GM12878 (cell line): ENCODE data around the gene TYROBP. TPM values are rescaled to one million over a fixed set of nuclear protein-coding genes. Genes with fewer than 3 reads are reported as not detected.
A peak's percentile ranks its signal among the peaks of the same experiment; 100 is the strongest.

Source experiments
- CBX5 ChIP-seq: sonication (generic); IDR thresholded peaks from 2 replicates; pipeline ENCODE4 v1.6.1; 2016; ENCODE audit warnings: low read depth, moderate library complexity, mild to moderate bottlenecking, inconsistent platforms
- CHD4 ChIP-seq: fragments of 200-600 bp; sonication (generic); IDR thresholded peaks from 2 replicates; pipeline ENCODE4 v1.6.1; 2016; ENCODE audit warnings: mild to moderate bottlenecking
- IKZF2 ChIP-seq, 2 experiments: fragments of 450-650 bp; IDR thresholded peaks; 2 replicates each; pipeline ENCODE4 v1.6.1; 2017; ENCODE audit warnings: mild to moderate bottlenecking in 2 of 2, moderate library complexity in 2 of 2
- IRF5 ChIP-seq: fragments of 450-650 bp; IDR thresholded peaks from 2 replicates; pipeline ENCODE4 v1.6.1; 2017; ENCODE audit warnings: borderline replicate concordance
- JUNB ChIP-seq: IDR thresholded peaks from 2 replicates; pipeline ENCODE4 v1.6.1; 2016; ENCODE audit warnings: antibody characterized with exemption, mild to moderate bottlenecking
- NR2F1 ChIP-seq: fragments of 450-650 bp; conservative IDR thresholded peaks from 2 replicates; pipeline ENCODE4 v1.6.1; 2017; ENCODE audit warnings: mild to moderate bottlenecking
- POU2F2 ChIP-seq: IDR thresholded peaks from 3 replicates; pipeline ENCODE4 v1.6.1; 2011; ENCODE audit warnings: low read depth, mild to moderate bottlenecking, low read length, borderline replicate concordance
- SRF ChIP-seq, 2 experiments: IDR thresholded peaks; 2 replicates each; pipeline ENCODE4 v1.6.1; 2011; ENCODE audit warnings: low read depth in 2 of 2, low read length in 2 of 2, mild to moderate bottlenecking in 1 of 2, moderate library complexity in 1 of 2
- TAF1 ChIP-seq: IDR thresholded peaks from 2 replicates; pipeline ENCODE4 v1.6.1; 2011; ENCODE audit warnings: mild to moderate bottlenecking, low read depth, low read length, borderline replicate concordance
- USF2 ChIP-seq: IDR thresholded peaks from 2 replicates; pipeline ENCODE4 v1.6.1; 2011; ENCODE audit warnings: low read depth, low read length, improper control_type of control experiment, borderline replicate concordance
- ZBTB4 ChIP-seq: fragments of 450-650 bp; formaldehyde crosslinking; IDR thresholded peaks from 2 replicates; pipeline ENCODE4 v1.4.0; 2022; ENCODE audit warnings: mild to moderate bottlenecking, moderate library complexity
- ZNF217 ChIP-seq: fragments of 450-650 bp; IDR thresholded peaks from 2 replicates; pipeline ENCODE4 v1.6.1; 2017; ENCODE audit warnings: antibody characterized with exemption, mild to moderate bottlenecking
- ZNF24 ChIP-seq: fragments of 450-650 bp; IDR thresholded peaks from 2 replicates; pipeline ENCODE4 v1.6.1; 2017; ENCODE audit warnings: antibody characterized with exemption, mild to moderate bottlenecking
- ZNF384 ChIP-seq: IDR thresholded peaks from 2 replicates; pipeline ENCODE4 v1.6.1; 2012; ENCODE audit warnings: low read depth, mild to moderate bottlenecking, low read length, improper control_type of control experiment, borderline replicate concordance
- ZNF592 ChIP-seq: fragments of 450-650 bp; IDR thresholded peaks from 2 replicates; pipeline ENCODE4 v1.6.1; 2017; ENCODE audit warnings: mild to moderate bottlenecking, moderate library complexity
- ZNF687 ChIP-seq: fragments of 450-650 bp; IDR thresholded peaks from 2 replicates; pipeline ENCODE4 v1.6.1; 2017; ENCODE audit warnings: mild to moderate bottlenecking, moderate library complexity
- polyA plus RNA-seq, 11 experiments: library from polyadenylated mRNA; depleted of rRNA in 4 of 11; unstranded in 6 of 11; stranded (reverse) in 5 of 11; fragments of >200 nt; fragmentation: Nextera tagmentation in 4 of 11; fragmentation: Illumina TruSeq in 1 of 11; extraction: Ambion mirVana in 4 of 11; extraction: Trizol in 1 of 11; gene quantifications; 1 replicate in 1 of 11; 2 replicates in 10 of 11; pipeline versions ENCODE4 v1.2.1 to v1.2.3, GENCODE V29; 2011 to 2016; ENCODE audit warnings: inconsistent platforms in 2 of 11, missing spikeins in 2 of 11, low read depth in 1 of 11
- total RNA-seq, 4 experiments: library from RNA; depleted of rRNA in 3 of 4; stranded (reverse); fragments of >200 nt in 3 of 4; fragmentation: Illumina TruSeq in 1 of 4; extraction: Trizol in 1 of 4; gene quantifications; 2 replicates each; pipeline versions ENCODE4 v1.2.1 to v1.2.3, GENCODE V29; 2013 to 2021

TYROBP gene
- total and polyA plus RNA-seq, 10 of the 15 experiments (the other 5 are each of a cell fraction or from before 2014, with no cell fraction given) = 0.33 to 2.4 (median 0.58) TPM; not detected in 2

GRCh38 chr19:35903550-35904179 lies 4.4 kb downstream of the TYROBP start (continued):
- TF ChIP-seq ZBTB4 (no peak), ZNF384 (no peak), ZNF217 (no peak), IKZF2 (IDR thresholded peaks at IDR 0.05) (peak; percentile 94 to 95), NR2F1 (peak; percentile 74), USF2 (no peak), CBX5 (no peak; the same call in 1 of the 2 replicates), JUNB (peak; percentile 27), ZNF24 (no peak), ZNF687 (peak; percentile 93), ZNF592 (peak; percentile 92), IRF5 (peak; percentile 16; the same call in 1 of the 2 replicates), CHD4 (peak; percentile 15; the same call in 1 of the 2 replicates), TAF1 (no peak; the same call in 1 of the 2 replicates), POU2F2 (peak; percentile 73; the same call in 1 of the 3 replicates), SRF (IDR thresholded peaks at IDR 0.05; ENCODE audit: low read depth in 2 of 2, low read length in 2 of 2) (no peak)
